NCI-H128 (cell line): ENCODE measurements around the gene PTCHD4.

Experiments used
- DNase-seq: peaks from one replicate; lab custom pipeline; 2025; ENCODE audit not compliant: unreplicated experiment; lab: John Stamatoyannopoulos, UW

PTCHD4 gene

GRCh38 chr6:48099713-48100587 lies 11.0 kb downstream of the PTCHD4 start:
- DNase-seq = no peak

GRCh38 chr6:48098923-48099322 lies 12.1 kb downstream of the PTCHD4 start:
- DNase-seq = no peak

GRCh38 chr6:48092550-48093217 lies 18.3 kb downstream of the PTCHD4 start:
- DNase-seq = no peak

- no peak for DNase-seq
Measured at GRCh38 chr6:48090546-48090945, 20.5 kb downstream of the PTCHD4 start.

- no peak for DNase-seq
Measured at GRCh38 chr6:48087448-48087847, 23.5 kb downstream of the PTCHD4 start.

- no peak for DNase-seq
Measured at GRCh38 chr6:48086187-48086586, 24.8 kb downstream of the PTCHD4 start.

- DNase-seq = no peak
Measured at GRCh38 chr6:48085131-48085741, 25.8 kb downstream of the PTCHD4 start.

- no peak for DNase-seq
Measured at GRCh38 chr6:48084201-48084600, 26.8 kb downstream of the PTCHD4 start.

- no peak for DNase-seq
Measured at GRCh38 chr6:48080227-48081009, 30.6 kb downstream of the PTCHD4 start.

GRCh38 chr6:48078120-48078519 lies 32.9 kb downstream of the PTCHD4 start:
- no peak for DNase-seq

- no peak for DNase-seq
Measured at GRCh38 chr6:48075181-48075580, 35.8 kb downstream of the PTCHD4 start.

- DNase-seq = no peak
Measured at GRCh38 chr6:48073976-48074767, 36.8 kb downstream of the PTCHD4 start.

GRCh38 chr6:48071833-48072232 lies 39.2 kb downstream of the PTCHD4 start:
- no peak for DNase-seq

GRCh38 chr6:48069280-48069679 lies 41.7 kb downstream of the PTCHD4 start:
- DNase-seq = no peak

GRCh38 chr6:48068278-48069251 lies 42.4 kb downstream of the PTCHD4 start:
- DNase-seq = no peak

- no peak for DNase-seq
Measured at GRCh38 chr6:48067886-48068277, 43.1 kb downstream of the PTCHD4 start.

GRCh38 chr6:48067148-48067712 lies 43.8 kb downstream of the PTCHD4 start:
- DNase-seq = no peak

- no peak for DNase-seq
Measured at GRCh38 chr6:48061265-48061990, 49.6 kb downstream of the PTCHD4 start.
